ENCODE results near the gene FSCN2.

The FSCN2 gene

GRCh38 chr17:81518113-81518784 lies 9.9 kb upstream of the FSCN2 start:
- no peak for DNase-seq (ENCODE audit: low read depth)
- H3K4me3 ChIP-seq (ENCODE audit: low read length) = peak overlapping the region; percentile 29
- no peak for TF ChIP-seq CTCF (conservative IDR thresholded peaks at IDR 0.05; ENCODE audit: low read depth, low read length)

- peak overlapping the region; percentile 29 for H3K4me3 ChIP-seq (ENCODE audit: low read length)
- no peak for TF ChIP-seq CTCF (conservative IDR thresholded peaks at IDR 0.05; ENCODE audit: low read depth, low read length)
- DNase-seq (ENCODE audit: low read depth) = no peak
Observed at GRCh38 chr17:81518785-81519283, 9.3 kb upstream of the FSCN2 start.

GRCh38 chr17:81519284-81520020 lies 8.7 kb upstream of the FSCN2 start:
- peak overlapping the region; percentile 33 for H3K4me3 ChIP-seq (ENCODE audit: low read length)
- DNase-seq (ENCODE audit: low read depth) = no peak
- peak; percentile 37 for TF ChIP-seq CTCF (conservative IDR thresholded peaks at IDR 0.05; ENCODE audit: low read depth, low read length)

GRCh38 chr17:81520021-81520901 lies 7.9 kb upstream of the FSCN2 start:
- peak overlapping the region; percentile 33 for H3K4me3 ChIP-seq (ENCODE audit: low read length)
- DNase-seq (ENCODE audit: low read depth) = no peak
- no peak for TF ChIP-seq CTCF (conservative IDR thresholded peaks at IDR 0.05; ENCODE audit: low read depth, low read length)

GRCh38 chr17:81522491-81523401 lies 5.4 kb upstream of the FSCN2 start:
- H3K4me3 ChIP-seq (ENCODE audit: low read length) = no peak overlapping the region
- no peak for DNase-seq (ENCODE audit: low read depth)
- TF ChIP-seq CTCF (conservative IDR thresholded peaks at IDR 0.05; ENCODE audit: low read depth, low read length) = peak; percentile 53

- no peak for DNase-seq (ENCODE audit: low read depth)
- H3K4me3 ChIP-seq (ENCODE audit: low read length) = no peak overlapping the region
- no peak for TF ChIP-seq CTCF (conservative IDR thresholded peaks at IDR 0.05; ENCODE audit: low read depth, low read length)
Observed at GRCh38 chr17:81523402-81524038, 4.7 kb upstream of the FSCN2 start.
